NCI-H510A treated with DMSO at 0.1 percent for 48 hours (cell line): ENCODE results near the gene MYO7A.
A peak's percentile ranks its signal among the peaks of the same experiment; 100 is the strongest.

Experiments
- DNase-seq: peaks from one replicate; lab custom pipeline; 2025; lab: John Stamatoyannopoulos, UW

Gene MYO7A

GRCh38 chr11:77111946-77112345 is 16.1 kb upstream of the MYO7A start:
- no peak for DNase-seq

GRCh38 chr11:77112641-77113381 is 15.2 kb upstream of the MYO7A start:
- no peak for DNase-seq

- no peak for DNase-seq
Observed at GRCh38 chr11:77113382-77114088, 14.5 kb upstream of the MYO7A start.

GRCh38 chr11:77114089-77114463 is 14.0 kb upstream of the MYO7A start:
- DNase-seq: no peak

- DNase-seq: no peak
Observed at GRCh38 chr11:77115181-77115611, 12.8 kb upstream of the MYO7A start.

GRCh38 chr11:77115956-77116355 is 12.1 kb upstream of the MYO7A start:
- DNase-seq: no peak

- no peak for DNase-seq
Observed at GRCh38 chr11:77117492-77117891, 10.6 kb upstream of the MYO7A start.

GRCh38 chr11:77118086-77118485 is 10.0 kb upstream of the MYO7A start:
- DNase-seq: no peak

GRCh38 chr11:77118971-77119370 is 9.1 kb upstream of the MYO7A start:
- DNase-seq: no peak

GRCh38 chr11:77119531-77119936 is 8.5 kb upstream of the MYO7A start:
- no peak for DNase-seq

- DNase-seq: no peak
Observed at GRCh38 chr11:77120571-77120970, 7.5 kb upstream of the MYO7A start.

GRCh38 chr11:77121096-77121640 is 6.9 kb upstream of the MYO7A start:
- no peak for DNase-seq

GRCh38 chr11:77121876-77122575 is 6.0 kb upstream of the MYO7A start:
- DNase-seq: no peak

GRCh38 chr11:77122576-77123212 is 5.4 kb upstream of the MYO7A start:
- no peak for DNase-seq

- no peak for DNase-seq
Observed at GRCh38 chr11:77123591-77123990, 4.5 kb upstream of the MYO7A start.

GRCh38 chr11:77124041-77124440 is 4.0 kb upstream of the MYO7A start:
- DNase-seq: no peak

GRCh38 chr11:77124488-77124887 is 3.6 kb upstream of the MYO7A start:
- DNase-seq: no peak

GRCh38 chr11:77125191-77125590 is 2.9 kb upstream of the MYO7A start:
- DNase-seq: no peak

GRCh38 chr11:77125695-77126094 is 2.4 kb upstream of the MYO7A start:
- no peak for DNase-seq

GRCh38 chr11:77126156-77126775 is 1.8 kb upstream of the MYO7A start:
- no peak for DNase-seq

- peak; percentile 48 for DNase-seq
Observed at GRCh38 chr11:77126861-77127234, 1.2 kb upstream of the MYO7A start.
